ENCODE data around the gene NVL.
A peak's percentile ranks its signal among the peaks of the same experiment; 100 is the strongest.
"Not testable (repeated sequence)": the region's sequence is repeated elsewhere in the genome, so short reads cannot be mapped to it uniquely, and the experiment has no call there.

Gene NVL

DNA sequence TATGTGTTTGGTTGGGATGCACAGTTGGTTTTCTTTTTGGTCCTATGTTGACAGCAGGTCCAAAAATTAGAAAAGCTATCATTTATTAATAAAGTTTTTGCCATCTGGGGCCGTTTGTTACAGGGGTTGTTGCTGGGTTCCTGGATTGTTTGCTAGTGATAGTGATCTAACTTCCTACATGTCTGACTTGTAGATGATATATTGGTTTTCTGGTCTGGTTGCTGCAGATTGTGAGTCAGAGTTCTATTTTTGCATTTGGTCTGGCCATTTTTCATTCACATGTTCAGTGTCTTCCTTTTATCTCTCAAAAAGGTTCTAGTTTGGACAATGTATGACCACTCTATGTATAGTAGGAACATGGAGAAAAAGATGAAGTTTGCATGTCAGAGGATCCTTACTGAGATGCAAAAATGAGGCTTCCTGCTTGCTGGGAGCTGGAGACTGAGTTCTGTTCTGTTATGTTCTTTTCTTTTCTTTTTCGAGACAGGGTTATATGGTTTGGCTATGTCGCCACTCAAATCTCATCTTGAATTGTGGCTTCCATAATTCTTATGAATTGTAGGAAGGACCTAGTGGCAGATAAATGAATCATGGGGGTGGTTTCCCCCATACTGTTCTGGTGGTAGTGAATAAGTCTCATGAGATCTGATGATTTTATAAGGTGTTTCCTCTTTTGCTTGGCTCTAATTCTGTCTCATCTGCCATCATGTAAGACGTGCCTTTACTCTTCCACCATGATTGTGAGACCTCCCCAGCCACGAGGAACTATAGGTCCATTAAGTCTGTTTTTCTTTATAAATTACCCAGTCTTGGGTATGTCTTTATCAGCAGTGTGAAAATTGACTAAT is 4.2 kb upstream of the NVL start:
- peak; percentile 44 for DNase-seq

DNA sequence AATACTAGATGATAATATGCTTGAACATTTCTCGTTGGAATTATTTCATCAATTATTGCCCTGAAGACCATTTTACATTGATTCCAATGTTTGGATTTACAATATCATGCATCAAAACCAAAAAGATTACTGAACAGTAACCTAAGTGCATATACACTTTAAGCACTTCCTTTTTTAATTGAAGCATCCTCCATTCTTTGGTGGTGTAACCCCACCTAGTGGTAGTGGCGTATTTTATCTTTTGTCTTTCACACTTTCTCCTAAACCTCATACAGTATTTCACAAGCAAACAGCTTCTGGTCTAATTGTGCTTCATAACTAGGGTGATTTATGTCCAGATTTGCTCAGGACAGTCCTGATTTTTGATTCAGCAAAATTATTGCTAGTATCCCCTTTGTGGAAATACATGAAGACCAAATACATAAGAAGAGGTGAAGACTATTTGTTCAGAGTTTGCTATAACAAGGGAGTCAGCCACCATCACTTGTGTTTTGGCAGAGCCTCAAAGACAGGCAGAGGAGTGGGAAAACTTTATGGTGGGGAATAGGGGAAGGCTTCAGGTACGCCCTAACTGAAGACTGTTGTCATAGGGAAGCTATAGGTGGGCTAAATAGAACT is 3.4 kb upstream of the NVL start:
- peak; percentile 74 for DNase-seq

DNA sequence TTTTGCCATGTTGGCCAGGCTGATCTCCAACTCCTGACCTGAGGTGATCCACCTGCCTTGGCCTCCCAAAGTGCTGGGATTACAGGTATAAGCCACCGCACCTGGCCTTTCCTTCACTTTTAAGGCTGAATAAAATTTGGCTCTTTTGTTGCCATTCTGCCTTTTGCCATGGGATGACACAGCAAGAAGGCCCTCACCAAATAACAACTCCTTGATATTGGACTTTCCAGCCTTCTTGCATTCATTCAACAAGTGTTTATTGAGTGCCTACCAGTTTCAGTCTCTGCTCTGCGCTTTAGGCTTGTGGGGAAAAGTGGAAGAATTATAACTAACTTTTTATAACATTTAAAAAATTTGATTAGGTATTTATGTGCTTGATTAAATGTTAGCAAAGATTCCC is 1.9 kb upstream of the NVL start:
- DNase-seq = no peak

DNA sequence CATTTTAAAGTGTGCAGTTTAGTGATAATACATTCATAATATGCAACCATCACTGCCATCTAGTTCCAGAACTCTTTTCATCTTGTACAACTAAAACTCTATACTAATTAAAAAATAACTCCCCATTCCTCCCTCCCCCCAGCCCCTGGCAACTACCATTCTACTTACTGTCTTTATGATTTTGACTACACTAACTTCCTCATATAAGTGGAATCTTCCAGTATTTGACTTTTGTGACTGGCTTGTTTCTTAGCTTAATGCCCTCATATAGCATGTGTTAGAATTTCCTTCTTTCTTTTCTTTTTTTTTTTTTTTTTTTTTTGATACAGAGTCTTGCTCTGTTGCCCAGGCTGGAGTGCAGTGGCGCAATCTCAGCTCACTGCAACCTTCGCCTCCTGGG is 1.4 kb upstream of the NVL start:
- DNase-seq = no peak

DNA sequence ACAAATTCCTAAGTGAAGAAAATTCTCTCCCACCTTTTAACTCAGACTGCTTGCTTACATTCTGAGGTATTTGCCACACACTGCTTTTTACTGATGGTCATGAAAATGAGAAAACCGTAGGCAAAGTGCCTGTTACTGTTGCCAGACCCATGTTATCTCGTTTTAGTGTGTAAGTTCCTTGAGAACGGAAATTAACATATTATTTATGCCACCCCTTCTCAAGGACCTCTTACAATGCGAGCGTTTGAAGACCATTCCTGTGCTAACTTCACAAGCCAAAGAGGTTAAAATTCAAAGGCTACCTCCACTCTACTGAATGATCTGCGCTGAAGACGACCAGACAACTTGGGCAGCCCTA is 509 bp downstream of the NVL start:
- no peak for DNase-seq

DNA sequence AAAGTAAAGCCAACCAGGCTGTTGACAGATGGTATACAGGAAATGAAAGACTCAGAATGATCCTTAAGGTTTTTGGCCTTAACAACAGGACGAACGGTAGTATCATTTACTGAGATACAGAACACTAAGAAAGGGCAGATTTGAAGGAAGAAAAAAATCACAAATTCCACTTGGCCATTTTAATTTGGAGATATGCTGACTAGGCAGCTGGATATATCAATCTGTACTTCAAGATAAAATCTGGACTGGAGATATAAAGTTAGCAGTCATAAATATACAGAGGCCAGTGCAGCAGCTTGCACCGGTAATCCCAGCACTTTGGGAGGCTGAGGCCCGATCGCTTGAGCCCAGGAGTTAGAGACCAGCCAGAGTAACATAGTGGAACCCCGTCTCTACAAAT is 1.3 kb downstream of the NVL start:
- no peak for DNase-seq

DNA sequence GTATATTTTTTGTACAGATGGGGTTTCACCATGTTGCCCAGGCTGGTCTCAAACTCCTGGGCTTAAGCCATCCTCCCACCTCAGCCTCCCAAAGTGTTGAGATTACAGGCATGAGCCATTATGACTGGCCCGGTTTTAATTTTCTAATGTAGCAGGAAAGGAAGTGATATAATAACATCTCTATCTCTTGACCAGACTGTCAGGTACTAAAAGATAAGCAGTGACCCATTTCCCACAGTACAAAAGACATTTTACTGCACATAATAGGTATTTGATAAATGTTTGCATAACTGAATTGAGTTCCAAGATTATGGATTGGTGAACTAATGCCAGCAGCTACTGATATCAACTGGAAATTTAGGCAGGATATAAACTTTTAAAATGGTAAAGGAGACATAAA is 4.0 kb downstream of the NVL start:
- no peak for DNase-seq

DNA sequence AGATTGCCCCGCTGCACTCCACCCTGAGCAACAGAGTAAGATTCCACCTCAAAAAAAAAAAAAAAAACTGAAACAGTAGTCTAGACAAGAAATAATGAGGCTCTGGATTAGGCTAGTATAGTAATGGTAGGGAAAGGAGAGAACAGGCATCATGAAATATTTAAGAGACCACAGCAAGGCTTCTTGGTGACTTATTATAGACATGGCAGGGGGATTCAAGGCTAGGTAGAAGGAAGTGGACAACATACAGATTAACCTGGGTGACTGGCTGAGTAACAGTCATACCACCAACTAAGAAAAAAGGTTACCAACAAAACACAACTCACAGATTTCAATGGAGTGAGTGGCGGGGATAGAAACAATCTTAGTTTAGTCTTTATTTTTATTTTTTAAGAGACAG is 8.3 kb downstream of the NVL start:
- no peak for DNase-seq

DNA sequence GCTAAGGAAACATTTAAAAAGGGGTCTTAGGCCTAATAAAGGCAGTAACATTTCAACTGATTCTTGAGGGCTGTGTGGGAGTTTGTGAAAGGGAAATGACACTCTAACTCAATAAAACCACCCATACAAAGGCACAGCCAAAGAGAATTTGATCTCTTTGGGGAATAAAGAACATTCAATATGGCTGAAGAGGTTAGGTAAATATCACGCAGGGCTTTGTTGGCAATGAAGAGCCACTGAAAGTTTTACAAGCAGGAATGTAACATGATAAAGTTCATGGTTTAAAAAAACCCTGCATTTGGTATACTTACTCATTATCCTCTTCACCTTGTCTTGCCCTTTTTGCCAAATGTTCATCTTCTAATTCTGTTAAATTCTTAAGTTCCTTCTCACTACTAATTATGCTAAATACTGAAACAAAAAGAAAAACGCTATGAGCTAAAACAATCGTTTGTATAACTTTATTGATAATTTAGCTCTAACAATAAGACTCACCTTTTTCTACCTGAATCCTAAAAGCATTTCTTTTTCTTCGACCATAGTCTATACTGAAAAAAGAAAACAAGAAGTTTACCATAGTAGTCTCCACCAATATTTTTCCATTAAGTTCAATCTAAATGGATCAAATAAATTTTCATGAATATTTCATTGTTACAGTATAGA is 12.5 kb downstream of the NVL start:
- no peak for DNase-seq

DNA sequence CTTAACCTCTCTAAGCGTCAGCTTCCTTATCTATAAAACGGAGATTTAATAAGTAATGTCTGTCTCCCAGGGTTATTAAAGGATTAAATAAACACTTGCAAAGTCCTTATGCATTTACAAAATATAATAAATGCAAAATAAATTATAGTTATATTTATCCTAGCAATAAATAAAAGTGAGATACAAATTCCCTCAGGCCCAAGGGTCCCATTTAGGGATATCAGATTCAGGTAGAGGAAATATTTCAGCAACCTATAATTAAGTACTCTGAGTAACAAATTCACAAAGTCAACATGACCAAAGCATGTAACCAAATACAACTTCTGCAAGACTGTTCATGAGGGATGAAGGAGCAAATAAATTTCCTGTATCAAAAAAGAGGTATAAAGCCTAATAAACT is 17.9 kb downstream of the NVL start:
- DNase-seq = no peak

DNA sequence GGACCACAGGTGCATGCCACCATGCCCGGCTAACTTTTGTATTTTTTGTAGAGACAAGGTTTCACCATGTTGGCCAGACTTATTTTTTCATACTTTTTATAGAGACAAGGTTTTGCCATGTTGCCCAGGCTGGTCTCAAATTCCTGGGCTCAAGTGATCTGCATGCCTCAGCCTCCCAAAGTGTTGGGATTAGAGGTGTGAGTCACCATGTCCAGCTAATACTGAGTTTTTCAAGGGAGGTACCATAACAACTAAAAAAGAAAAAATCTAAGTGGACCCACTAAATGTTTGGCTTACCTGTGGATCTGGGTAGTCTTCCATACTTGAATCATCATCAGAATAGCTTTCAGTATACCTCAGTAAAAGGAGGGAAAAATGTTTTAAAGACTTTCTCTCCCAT is 18.5 kb downstream of the NVL start:
- not testable (repeated sequence) for DNase-seq

DNA sequence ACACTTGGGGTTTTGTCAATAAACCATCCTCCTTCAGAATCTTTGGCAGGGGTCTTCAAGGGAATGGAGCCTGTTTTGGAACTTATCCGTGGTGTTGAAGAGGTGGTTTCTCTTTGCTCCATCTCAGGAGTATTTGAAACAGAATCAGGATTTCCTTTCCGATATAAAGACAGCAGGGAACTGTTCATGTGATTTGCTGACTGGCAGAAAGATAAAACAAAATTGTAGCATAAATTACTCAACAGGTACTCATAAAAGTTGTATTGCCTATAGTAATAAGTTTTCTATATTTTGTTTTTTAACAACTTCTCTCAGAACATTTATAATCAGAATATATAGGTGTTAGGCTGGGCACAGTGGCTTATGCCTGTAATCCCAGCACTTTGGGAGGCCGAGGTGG is 21.9 kb downstream of the NVL start:
- DNase-seq = no peak

DNA sequence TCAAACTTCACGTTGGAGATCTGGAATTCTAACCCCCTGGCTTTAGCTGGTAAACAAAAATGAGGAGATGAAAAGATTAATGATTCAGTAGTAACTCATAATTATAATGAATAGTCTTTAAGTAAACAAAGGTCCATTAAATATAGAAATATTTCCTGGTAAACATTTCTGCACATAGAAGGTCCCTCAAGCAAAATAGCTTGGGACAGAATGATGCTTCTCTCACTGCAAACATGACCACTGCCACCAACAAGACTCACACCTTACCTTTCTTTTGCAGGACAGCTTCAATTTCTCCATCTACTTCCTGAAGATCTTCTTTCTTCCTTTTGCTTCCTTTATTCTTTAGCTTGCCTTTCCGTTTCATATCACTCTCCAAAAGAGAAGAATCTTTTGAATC is 25.2 kb downstream of the NVL start:
- no peak for DNase-seq

DNA sequence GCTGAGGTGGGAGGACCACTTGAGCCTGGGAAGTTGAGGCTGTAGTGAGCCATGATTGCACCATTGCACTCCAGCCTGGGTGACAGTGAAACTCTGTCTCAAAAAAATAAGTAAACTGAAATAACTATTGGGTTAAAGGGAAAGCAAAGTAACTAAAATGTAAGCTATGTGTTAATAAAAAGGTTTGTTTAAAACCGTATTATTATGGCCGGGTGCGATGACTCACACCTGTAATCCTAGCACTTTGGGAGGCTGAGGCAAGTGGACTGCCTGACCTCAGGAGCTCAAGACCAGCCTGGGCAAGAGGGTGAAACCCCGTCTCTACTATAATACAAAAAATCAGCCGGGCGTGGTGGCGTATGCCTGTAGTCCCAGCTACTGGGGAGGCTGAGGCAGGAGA is 27.0 kb downstream of the NVL start:
- DNase-seq = no peak

DNA sequence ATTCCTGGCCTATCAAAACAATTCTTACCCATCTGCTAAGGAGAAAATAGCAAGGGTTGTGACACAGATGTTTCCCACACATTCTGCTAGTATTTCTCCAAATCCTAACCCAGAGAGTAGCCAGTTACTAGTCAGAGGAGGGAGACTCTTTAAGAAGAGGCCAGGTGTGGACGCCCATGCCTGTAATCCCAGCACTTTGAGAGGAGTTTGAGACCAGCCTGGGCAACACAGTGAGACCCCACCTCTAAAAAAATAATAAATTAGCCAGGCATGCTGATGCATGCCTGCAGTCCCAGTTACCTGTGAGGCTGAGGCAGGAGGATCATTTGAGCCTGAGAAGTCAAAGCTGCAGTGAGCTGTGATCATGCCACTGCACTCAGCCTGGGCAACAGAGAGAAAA is 28.6 kb downstream of the NVL start:
- DNase-seq = no peak

DNA sequence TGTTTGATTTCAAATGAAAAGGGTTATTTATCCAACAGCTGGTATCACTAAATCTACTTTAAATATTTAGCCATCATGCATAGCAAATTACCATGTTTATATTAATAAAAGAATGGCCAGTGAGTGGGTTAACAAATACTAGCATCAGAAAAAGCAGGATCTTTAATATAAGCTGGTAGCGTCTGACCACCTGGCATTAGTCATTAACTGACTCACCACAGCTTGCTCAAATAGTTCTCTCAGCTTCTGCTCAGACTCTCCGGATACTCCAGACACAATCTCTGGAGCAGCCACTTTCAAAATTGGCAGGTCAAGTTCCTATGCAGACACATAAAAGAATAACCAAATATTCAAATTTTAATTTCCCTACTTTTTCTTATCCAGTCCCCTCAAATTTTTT is 29.6 kb downstream of the NVL start:
- peak; percentile 13 for DNase-seq

DNA sequence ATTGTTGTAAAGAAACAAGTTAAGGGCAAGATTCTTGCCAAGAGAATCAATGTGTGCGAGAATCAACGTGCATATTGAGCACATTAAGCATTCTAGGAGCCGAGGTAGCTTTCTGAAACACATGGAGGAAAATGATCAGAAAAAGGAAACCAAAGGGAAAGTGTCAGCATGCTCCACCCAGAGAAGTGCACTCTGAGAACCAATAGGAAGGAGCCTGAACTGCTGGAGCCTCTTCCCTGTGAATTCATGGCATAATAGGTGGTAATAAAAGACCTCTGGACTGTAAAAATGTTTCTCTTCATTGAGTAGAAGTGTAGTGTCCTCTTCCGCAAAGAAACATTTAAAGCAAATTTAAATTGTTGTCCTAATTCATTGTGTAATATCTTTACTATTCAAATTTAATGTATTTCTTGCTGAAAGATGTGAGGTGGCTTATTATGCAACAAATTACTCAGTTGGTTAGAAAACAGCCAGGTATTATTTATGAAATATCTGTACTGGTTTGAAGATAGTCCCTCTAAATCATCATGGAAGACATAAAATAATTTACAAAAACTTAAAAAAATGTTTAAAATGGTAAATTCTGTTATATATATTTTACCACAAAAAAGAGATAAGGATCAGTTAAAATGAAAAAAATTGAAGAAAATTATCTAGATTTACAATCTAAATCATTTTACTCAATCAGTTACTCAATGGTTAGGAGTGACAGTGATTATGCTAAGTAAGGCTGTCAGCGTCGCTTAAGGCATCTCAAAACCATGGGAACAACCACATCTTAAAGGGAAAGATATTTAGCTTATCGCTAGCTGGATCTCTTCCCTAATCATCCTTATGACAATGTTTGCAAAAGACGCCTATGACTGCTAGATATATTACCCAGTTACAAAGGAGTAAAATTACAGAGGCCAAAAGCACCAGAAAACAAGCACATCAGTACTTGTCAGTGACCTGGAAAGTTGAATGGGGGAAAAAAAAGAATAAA is 31.3 kb downstream of the NVL start:
- DNase-seq = no peak

DNA sequence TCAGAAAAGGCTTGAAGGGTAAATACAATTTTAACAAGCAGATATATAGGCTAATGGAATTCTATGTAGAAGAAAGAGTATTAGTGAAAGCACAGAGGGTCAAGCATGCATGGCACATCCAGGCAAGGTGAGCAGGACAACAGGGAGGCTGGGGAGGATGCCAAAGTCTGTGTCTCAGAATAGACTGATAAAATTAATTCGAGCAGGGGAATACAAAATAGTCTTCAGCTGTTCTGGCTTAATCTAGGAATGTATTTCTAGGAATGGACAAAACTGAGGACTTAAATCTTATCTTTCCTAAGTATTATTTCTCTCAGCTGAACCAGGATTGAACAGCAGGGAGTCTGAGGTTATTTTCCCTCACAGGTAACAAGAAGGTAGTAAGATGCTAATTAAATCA is 35.2 kb downstream of the NVL start:
- no peak for DNase-seq

DNA sequence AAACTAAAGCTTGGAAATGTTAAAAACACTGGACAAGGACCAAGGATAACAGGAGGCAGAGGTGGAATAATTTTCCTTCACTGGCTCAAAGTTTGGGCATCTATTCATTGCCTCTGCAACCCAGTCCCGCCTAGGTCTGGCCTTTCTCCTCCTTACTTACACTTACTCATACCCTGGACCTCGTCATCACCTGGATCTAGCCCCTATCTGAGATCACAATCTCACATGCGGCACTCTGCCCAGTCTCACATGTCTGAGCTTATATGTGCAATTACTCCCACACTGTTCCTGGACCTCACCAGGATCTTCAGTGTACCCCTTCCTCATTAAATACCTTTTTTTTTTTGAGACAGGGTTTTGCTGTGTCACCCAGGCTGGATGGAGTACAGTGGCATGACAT is 37.6 kb downstream of the NVL start:
- DNase-seq = no peak

DNA sequence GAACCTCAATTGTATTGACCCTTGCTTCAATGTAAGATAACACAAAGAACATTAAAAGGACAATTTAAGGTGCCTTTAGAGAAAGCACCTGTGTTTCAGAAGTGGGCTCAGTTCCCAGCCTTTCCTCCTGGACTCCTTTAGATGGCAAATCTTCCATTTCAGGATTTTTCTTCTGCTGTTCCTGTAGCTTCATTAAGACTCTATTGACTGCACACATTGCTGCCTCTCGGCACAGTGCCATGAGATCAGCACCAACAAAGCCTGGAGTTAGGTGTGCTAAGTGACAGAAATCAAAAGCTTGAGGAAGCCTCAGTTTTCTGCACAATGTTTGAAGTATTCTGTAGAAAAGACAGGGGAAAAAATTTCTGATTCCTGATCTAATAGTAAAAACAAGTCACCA is 40.6 kb downstream of the NVL start:
- no peak for DNase-seq

DNA sequence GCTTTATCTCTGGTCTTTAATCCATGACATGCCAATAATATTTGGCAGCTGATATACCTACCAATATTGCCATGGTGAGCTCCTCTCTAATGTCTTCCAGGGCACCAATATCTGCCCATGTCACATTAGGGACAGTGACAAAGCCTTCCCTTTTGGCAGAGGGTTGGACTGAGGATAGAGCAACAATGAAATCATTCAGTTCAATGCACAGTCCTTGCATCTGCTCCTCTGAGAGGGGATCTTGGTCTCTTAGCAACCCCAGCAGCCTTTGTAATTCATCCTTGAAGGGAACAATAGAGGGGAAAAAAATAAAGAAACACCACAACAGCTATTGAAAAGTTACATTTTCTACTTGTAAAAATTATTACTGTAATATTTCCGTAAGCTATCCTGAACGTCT is 42.3 kb downstream of the NVL start:
- DNase-seq = no peak

DNA sequence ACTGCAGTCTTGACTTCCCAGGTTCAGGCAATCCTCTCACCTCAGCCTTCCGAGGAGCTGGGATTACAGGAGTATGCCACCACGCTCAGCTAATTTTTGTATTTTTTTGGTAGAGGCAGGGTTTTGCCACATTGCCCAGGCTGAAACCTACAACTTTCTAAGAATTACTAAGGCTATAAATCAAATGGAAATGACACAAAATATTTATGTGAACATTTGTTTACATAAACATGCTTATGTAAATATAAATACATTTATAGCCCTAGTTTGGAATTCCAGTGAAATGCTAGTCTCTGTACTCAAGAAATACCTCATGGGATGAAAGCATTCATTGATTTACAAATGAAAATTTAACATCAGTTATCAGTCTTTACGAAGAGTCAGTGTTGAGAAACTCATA is 47.8 kb downstream of the NVL start:
- DNase-seq = no peak

DNA sequence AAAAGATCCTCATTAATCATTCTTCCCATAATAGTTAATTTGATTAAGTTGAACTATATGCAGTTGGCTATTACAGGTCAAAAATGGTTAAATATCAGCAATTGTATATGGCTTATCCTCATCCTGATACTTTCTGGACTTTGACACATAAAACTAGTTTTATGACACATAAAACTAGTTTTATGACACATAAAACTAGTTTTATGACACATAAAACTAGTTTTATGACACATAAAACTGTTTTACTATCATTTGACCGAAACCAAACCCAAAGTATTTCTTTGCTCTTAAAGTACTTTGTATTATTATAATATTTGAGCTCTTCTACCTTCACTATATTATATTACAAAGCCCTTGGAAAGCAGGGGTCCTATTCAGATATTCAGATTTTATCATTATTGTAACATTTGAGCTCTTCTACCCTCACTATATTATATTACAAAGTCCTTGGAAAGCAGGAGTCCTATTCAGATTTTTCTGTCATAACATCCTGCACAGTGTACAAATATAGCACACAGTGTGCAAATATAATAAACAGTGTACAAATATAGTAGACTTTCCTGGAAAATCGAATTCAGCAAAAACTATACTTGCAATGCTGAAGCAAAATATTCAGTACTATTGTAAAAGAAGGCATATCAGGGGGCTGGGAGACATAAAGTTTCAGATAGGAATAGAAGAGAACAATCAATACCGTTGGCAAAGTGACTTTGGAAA is 53.0 kb downstream of the NVL start:
- DNase-seq = no peak

Measured in activated CD4-positive, alpha-beta T cell treated with anti-CD3 and anti-CD28 coated beads, Interleukin-2, Interleukin-6, amounts not matched to agents 100 ng/mL and 50 ng/mL, durations not matched to agents 16 hours and 8 hours (primary cell).